ENCODE data around the gene VPS8.

Gene VPS8

GRCh38 chr3:184806567-184807271, 5.2 kb upstream of the VPS8 start:
- no peak for DNase-seq (ENCODE audit: extremely low read depth, low read depth)
- TF ChIP-seq, protein P1, sequence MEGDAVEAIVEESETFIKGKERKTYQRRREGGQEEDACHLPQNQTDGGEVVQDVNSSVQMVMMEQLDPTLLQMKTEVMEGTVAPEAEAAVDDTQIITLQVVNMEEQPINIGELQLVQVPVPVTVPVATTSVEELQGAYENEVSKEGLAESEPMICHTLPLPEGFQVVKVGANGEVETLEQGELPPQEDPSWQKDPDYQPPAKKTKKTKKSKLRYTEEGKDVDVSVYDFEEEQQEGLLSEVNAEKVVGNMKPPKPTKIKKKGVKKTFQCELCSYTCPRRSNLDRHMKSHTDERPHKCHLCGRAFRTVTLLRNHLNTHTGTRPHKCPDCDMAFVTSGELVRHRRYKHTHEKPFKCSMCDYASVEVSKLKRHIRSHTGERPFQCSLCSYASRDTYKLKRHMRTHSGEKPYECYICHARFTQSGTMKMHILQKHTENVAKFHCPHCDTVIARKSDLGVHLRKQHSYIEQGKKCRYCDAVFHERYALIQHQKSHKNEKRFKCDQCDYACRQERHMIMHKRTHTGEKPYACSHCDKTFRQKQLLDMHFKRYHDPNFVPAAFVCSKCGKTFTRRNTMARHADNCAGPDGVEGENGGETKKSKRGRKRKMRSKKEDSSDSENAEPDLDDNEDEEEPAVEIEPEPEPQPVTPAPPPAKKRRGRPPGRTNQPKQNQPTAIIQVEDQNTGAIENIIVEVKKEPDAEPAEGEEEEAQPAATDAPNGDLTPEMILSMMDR (IDR thresholded peaks at IDR 0.05; ENCODE audit: low read depth, low read length) = no peak

GRCh38 chr3:184807549-184807948, 4.4 kb upstream of the VPS8 start:
- TF ChIP-seq, protein P1 (IDR thresholded peaks at IDR 0.05; ENCODE audit: low read depth, low read length) = no peak

DNA sequence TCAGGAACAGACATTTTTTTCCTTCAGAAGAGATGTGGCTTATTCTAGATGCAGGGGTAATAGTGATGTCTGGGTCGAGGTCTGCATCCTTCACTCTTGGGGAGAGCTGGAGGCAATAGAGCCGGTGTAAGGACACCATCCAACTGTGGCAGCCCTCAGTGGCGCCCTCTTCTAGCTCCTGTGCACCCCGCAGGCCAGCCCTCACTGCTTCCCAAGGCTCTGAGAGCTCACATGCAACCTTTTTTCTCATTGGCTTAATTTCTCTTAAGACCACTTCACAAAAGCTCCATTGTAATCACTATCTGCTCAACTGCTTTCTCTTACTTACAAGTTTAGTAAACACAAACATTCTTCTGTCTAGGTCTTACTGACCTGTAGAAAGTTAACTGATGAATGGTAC, 3.9 kb upstream of the VPS8 start:
- TF ChIP-seq, protein P1 (IDR thresholded peaks at IDR 0.05; ENCODE audit: low read depth, low read length) = no peak
- DNase-seq (ENCODE audit: extremely low read depth, low read depth) = no peak

More at GRCh38 chr3:184807549-184807948, 4.4 kb upstream of the VPS8 start:
- no peak for DNase-seq (ENCODE audit: extremely low read depth, low read depth)

- DNase-seq (ENCODE audit: extremely low read depth, low read depth) = no peak
- TF ChIP-seq, protein P1 (IDR thresholded peaks at IDR 0.05; ENCODE audit: low read depth, low read length) = no peak
Observed at GRCh38 chr3:184810146-184810545, 1.8 kb upstream of the VPS8 start.

DNA sequence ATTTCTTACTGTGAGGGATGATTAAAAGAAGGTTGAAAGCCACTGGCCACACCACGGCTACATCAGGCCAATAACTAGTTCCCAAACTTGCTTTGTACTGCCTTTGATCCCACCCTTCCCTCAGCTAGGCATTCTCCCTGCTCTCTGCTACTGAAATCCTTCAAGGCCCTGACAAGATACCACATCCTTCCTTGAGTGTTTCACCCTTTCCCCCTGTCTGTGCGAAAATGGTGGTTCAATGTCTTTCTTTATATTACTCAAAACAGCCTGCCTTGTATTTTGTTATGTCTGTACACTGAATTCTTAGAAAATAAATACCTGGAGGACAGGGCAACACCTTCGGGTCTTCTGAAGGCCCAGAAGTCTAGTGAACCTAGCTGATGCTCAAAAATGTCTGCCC, 932 bp upstream of the VPS8 start:
- TF ChIP-seq, protein P1 (IDR thresholded peaks at IDR 0.05; ENCODE audit: low read depth, low read length) = no peak
- no peak for DNase-seq (ENCODE audit: extremely low read depth, low read depth)

- TF ChIP-seq, protein P1 (IDR thresholded peaks at IDR 0.05; ENCODE audit: low read depth, low read length) = no peak
- DNase-seq (ENCODE audit: extremely low read depth, low read depth) = no peak
Observed at GRCh38 chr3:184811663-184811998, 335 bp upstream of the VPS8 start.

DNA sequence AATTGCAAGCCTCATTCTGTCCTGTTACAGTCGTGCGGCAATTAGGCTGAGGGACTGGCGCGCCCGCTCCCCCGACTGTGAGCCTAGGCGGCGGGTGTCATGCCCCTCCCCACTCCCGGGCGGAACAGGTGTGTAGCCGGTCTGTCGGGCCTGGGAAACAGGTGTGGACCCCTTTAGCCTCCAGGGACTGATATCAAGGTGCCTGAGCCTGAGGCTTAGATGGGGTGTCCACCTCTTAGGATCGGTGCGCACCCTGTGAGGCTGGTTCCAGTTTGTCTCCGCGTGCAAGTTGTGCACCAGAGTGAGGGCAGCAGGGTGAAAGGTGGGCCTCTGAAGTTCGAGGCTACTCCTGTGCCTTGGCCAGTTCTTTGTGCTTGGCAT, 686 bp downstream of the VPS8 start:
- no peak for DNase-seq (ENCODE audit: extremely low read depth, low read depth)
- TF ChIP-seq, protein P1 (IDR thresholded peaks at IDR 0.05; ENCODE audit: low read depth, low read length) = no peak
